OCI-LY3 (cell line): ENCODE results near the gene ASAH2.

ENCODE experiments used
- H2AFZ ChIP-seq: fragments of 200-600, 300-600 bp; shearing (Covaris generic); 2 replicates; pipeline ENCODE4 v1.6.0; 2014; ENCODE audit warnings: antibody characterized with exemption, low read depth, low read length
- H3K27ac ChIP-seq: fragments of 200-600, 300-600 bp; sonication (generic); 2 replicates; pipeline ENCODE4 v1.5.1; 2014; ENCODE audit warnings: mild to moderate bottlenecking, low read length, moderate library complexity, mixed read lengths
- H3K27me3 ChIP-seq: fragments of 200-600, 300-600 bp; sonication (generic); 2 replicates; pipeline ENCODE4 v1.6.1; 2014; ENCODE audit warnings: low read depth, low read length, mixed read lengths
- H3K36me3 ChIP-seq: fragments of 200-600, 300-600 bp; sonication (generic); replicated peaks from 2 replicates; pipeline ENCODE3; 2014; ENCODE audit warnings: low read depth, low read length, mixed read lengths
- H3K4me1 ChIP-seq: fragments of 300-600, 200-600 bp; sonication (generic); 2 replicates; pipeline ENCODE4 v1.6.1; 2014; ENCODE audit warnings: low read length, mixed read lengths
- H3K4me2 ChIP-seq: fragments of 200-600, 300-600 bp; sonication (generic); 2 replicates; pipeline ENCODE4 v1.6.1; 2014; ENCODE audit warnings: low read length, mixed read lengths
- H3K4me3 ChIP-seq: fragments of 300-600, 200-600 bp; sonication (generic); 2 replicates; pipeline ENCODE4 v1.5.1; 2014; ENCODE audit warnings: antibody characterized with exemption, mild to moderate bottlenecking, low read length, moderate library complexity
- H3K79me2 ChIP-seq: fragments of 300-600, 200-600 bp; shearing (Covaris generic); 2 replicates; pipeline ENCODE4 v1.6.1; 2014; ENCODE audit warnings: mild to moderate bottlenecking, low read length, mixed read lengths
- H3K9ac ChIP-seq: fragments of 300-600, 200-600 bp; shearing (Covaris generic); 2 replicates; pipeline ENCODE4 v1.6.0; 2014; ENCODE audit warnings: mild to moderate bottlenecking, low read length, moderate library complexity
- H3K9me3 ChIP-seq: fragments of 200-600, 300-600 bp; shearing (Covaris generic); 2 replicates; pipeline ENCODE4 v1.6.1; 2014; ENCODE audit warnings: low read length, mixed read lengths; ENCODE audit not compliant: insufficient read depth
- H4K20me1 ChIP-seq: fragments of 200-600, 300-600 bp; sonication (generic); 2 replicates; pipeline ENCODE4 v1.6.1; 2016; ENCODE audit warnings: low read length, mixed read lengths; ENCODE audit not compliant: insufficient read depth
- EZH2phosphoT487 ChIP-seq: fragments of 200-600 bp; shearing (Covaris generic); IDR thresholded peaks from 2 replicates; pipeline ENCODE4 v1.6.1; 2018; ENCODE audit warnings: antibody characterized with exemption, mixed run types, low read depth
- TF ChIP-seq, protein P1 (sequence below): fragments of 200-600, 300-600 bp; sonication (generic); IDR thresholded peaks from 2 replicates; pipeline ENCODE4 v1.5.1; 2014; ENCODE audit warnings: antibody characterized with exemption, low read length, low read depth

The ASAH2 gene

DNA sequence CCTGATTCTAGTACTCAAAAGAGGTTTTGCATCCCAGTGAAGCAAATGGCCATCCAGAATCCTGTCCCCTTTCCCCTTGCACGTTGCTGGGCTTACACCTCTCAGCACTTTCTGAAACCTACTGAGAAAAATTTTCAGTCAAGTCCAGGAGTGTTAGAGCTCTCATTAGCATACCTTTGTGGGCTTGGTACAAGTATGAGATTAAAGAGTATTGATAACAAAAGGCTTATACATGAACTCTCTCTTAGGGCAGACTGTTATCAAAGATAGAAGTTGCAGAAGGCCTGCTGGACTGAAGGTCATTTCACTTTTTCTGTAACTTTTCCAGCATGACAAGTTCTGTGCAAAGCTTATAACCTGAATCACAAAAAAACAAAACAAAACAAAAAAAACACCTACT, at the start of gene ASAH2:
Gene ASAH2 (minus strand): TSS at position 123 of the 400 bp plus-strand sequence. CDS start 2,906 bp downstream, outside the sequence.
- no peak within 1 kb of the TSS for H2AFZ ChIP-seq
- no peak within 1 kb of the TSS for H3K4me2 ChIP-seq
- H3K36me3 ChIP-seq: no peaks in the 10 kb centered on the region
- peaks cover 11% of the 10 kb centered on the region; the same call in 1 of the 2 replicates for H3K27me3 ChIP-seq
- no peak within 1 kb of the TSS for H3K4me3 ChIP-seq
- no peak within 1 kb of the TSS for H3K9ac ChIP-seq
- no peaks in the 10 kb centered on the region for H3K79me2 ChIP-seq
- H3K27ac ChIP-seq: no peak within 1 kb of the TSS
- no peaks in the 10 kb centered on the region for H3K4me1 ChIP-seq
- H3K9me3 ChIP-seq: no peaks in the 10 kb centered on the region
- TF ChIP-seq, protein P1, sequence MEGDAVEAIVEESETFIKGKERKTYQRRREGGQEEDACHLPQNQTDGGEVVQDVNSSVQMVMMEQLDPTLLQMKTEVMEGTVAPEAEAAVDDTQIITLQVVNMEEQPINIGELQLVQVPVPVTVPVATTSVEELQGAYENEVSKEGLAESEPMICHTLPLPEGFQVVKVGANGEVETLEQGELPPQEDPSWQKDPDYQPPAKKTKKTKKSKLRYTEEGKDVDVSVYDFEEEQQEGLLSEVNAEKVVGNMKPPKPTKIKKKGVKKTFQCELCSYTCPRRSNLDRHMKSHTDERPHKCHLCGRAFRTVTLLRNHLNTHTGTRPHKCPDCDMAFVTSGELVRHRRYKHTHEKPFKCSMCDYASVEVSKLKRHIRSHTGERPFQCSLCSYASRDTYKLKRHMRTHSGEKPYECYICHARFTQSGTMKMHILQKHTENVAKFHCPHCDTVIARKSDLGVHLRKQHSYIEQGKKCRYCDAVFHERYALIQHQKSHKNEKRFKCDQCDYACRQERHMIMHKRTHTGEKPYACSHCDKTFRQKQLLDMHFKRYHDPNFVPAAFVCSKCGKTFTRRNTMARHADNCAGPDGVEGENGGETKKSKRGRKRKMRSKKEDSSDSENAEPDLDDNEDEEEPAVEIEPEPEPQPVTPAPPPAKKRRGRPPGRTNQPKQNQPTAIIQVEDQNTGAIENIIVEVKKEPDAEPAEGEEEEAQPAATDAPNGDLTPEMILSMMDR: no peak
- TF ChIP-seq EZH2phosphoT487: no peak
- H4K20me1 ChIP-seq: no peaks in the 10 kb centered on the region

- H4K20me1 ChIP-seq: no peaks in the 10 kb centered on the region
- no peak overlapping the region for H3K27ac ChIP-seq
- no peaks in the 10 kb centered on the region for H3K36me3 ChIP-seq
- H3K4me3 ChIP-seq: no peak overlapping the region
- no peak overlapping the region for H3K4me2 ChIP-seq
- H2AFZ ChIP-seq: no peak overlapping the region
- no peak for TF ChIP-seq EZH2phosphoT487
- TF ChIP-seq, protein P1: no peak
- H3K4me1 ChIP-seq: no peaks in the 10 kb centered on the region
- no peaks in the 10 kb centered on the region for H3K27me3 ChIP-seq
- H3K79me2 ChIP-seq: no peaks in the 10 kb centered on the region
- no peaks in the 10 kb centered on the region for H3K9me3 ChIP-seq
- no peak overlapping the region for H3K9ac ChIP-seq
Measured at GRCh38 chr10:50299948-50300669, 48.8 kb upstream of the ASAH2 start.

- Histone ChIP-seq H3K4me2 (no peak overlapping the region), H3K4me3 (no peak overlapping the region), H3K27ac (no peak overlapping the region), H3K27me3 (no peaks in the 10 kb centered on the region), H3K9ac (no peak overlapping the region), H3K9me3 (no peaks in the 10 kb centered on the region), H2AFZ (no peak overlapping the region), H3K36me3 (no peaks in the 10 kb centered on the region), H4K20me1 (no peaks in the 10 kb centered on the region), H3K4me1 (no peaks in the 10 kb centered on the region), H3K79me2 (no peaks in the 10 kb centered on the region)
- TF ChIP-seq, protein P1: no peak
- no peak for TF ChIP-seq EZH2phosphoT487
Measured at GRCh38 chr10:50295367-50295766, 44.1 kb upstream of the ASAH2 start.

DNA sequence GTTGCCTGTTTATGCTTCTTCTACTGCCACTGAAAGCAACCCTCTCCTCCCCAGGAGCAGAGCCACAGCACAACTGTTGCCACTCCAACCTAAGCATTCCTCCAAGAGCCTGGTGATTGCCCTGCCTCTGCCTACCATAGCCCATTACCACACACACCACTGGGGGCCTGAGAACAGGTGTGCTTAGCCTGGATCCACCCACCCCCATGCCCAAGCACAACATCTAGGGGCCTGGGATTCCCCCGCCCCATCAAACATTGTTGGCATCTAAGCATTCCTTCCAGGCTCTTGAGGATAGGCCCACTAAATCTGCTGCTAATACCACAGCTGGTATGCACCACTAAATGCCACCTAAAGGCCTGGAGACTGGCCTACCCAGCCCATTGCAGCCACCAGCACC, 43.3 kb upstream of the ASAH2 start:
- H3K36me3 ChIP-seq: no peaks in the 10 kb centered on the region
- no peaks in the 10 kb centered on the region for H3K4me1 ChIP-seq
- no peak overlapping the region for H3K4me3 ChIP-seq
- H3K79me2 ChIP-seq: no peaks in the 10 kb centered on the region
- no peaks in the 10 kb centered on the region for H3K9me3 ChIP-seq
- no peak overlapping the region for H3K9ac ChIP-seq
- no peaks in the 10 kb centered on the region for H4K20me1 ChIP-seq
- H3K27ac ChIP-seq: no peak overlapping the region
- no peaks in the 10 kb centered on the region for H3K27me3 ChIP-seq
- no peak for TF ChIP-seq EZH2phosphoT487
- TF ChIP-seq, protein P1: no peak
- no peak overlapping the region for H2AFZ ChIP-seq
- no peak overlapping the region for H3K4me2 ChIP-seq
